SU-DHL-6 (cell line): ENCODE measurements around the gene ITPRIP.

Experiments
- H2AFZ ChIP-seq: fragments of 200-600 bp; sonication (generic); 2 replicates; pipeline ENCODE4 v1.6.1; 2014; ENCODE audit warnings: low read depth, mild to moderate bottlenecking, moderate library complexity, mixed read lengths, antibody characterized with exemption, low read length; ENCODE audit not compliant: severe bottlenecking
- H3F3A ChIP-seq: fragments of 200-600 bp; shearing (Covaris generic); 2 replicates; pipeline ENCODE4 v1.6.0; 2016; ENCODE audit warnings: antibody characterized with exemption, mild to moderate bottlenecking; ENCODE audit not compliant: insufficient read depth
- H3K27ac ChIP-seq: fragments of 200-600 bp; sonication (generic); 2 replicates; pipeline ENCODE4 v1.5.1; 2016; ENCODE audit warnings: low read depth, mild to moderate bottlenecking, low read length, moderate library complexity, mixed read lengths
- H3K27me3 ChIP-seq: fragments of 200-600 bp; sonication (generic), shearing (Covaris generic); 2 replicates; pipeline ENCODE4 v1.6.0; 2014; ENCODE audit warnings: mild to moderate bottlenecking, low read length
- H3K36me3 ChIP-seq: fragments of 200-600 bp; sonication (generic); 2 replicates; pipeline ENCODE4 v1.6.1; 2014; ENCODE audit warnings: mild to moderate bottlenecking, low read length, mixed read lengths
- H3K4me2 ChIP-seq: fragments of 300-600, 200-600 bp; shearing (Covaris generic), sonication (generic); 2 replicates; pipeline ENCODE4 v1.6.0; 2014; ENCODE audit warnings: low read length, low read depth, mild to moderate bottlenecking; ENCODE audit not compliant: poor library complexity, severe bottlenecking
- H3K4me3 ChIP-seq: fragments of 200-600 bp; sonication (generic); 2 replicates; pipeline ENCODE4 v1.5.1; 2014; ENCODE audit warnings: antibody characterized with exemption, low read length, mild to moderate bottlenecking, mixed read lengths; ENCODE audit not compliant: insufficient read depth, poor library complexity, severe bottlenecking
- H3K79me2 ChIP-seq: fragments of 200-600 bp; sonication (generic); 2 replicates; pipeline ENCODE4 v1.6.1; 2014; ENCODE audit warnings: mild to moderate bottlenecking, low read length, moderate library complexity; ENCODE audit not compliant: insufficient read depth
- H3K9ac ChIP-seq: fragments of 200-600 bp; sonication (generic); 2 replicates; pipeline ENCODE4 v1.7.0; 2014; ENCODE audit warnings: mild to moderate bottlenecking, low read length
- H3K9me2 ChIP-seq: fragments of 200-600 bp; sonication (generic); replicated peaks from 2 replicates; pipeline ENCODE4 v1.6.1; 2014; ENCODE audit warnings: low read length; ENCODE audit not compliant: insufficient read depth
- H3K9me3 ChIP-seq: fragments of 200-600 bp; sonication (generic); 2 replicates; pipeline ENCODE4 v1.6.1; 2014; ENCODE audit warnings: low read length, mixed read lengths; ENCODE audit not compliant: insufficient read depth
- H4K20me1 ChIP-seq: fragments of 200-600 bp; sonication (generic); 2 replicates; pipeline ENCODE4 v1.6.1; 2014; ENCODE audit warnings: low read depth, mild to moderate bottlenecking, antibody characterized with exemption, low read length, moderate library complexity, mixed read lengths
- EZH2phosphoT487 ChIP-seq: fragments of 200-600 bp; sonication (generic), shearing (Covaris generic); conservative IDR thresholded peaks from 2 replicates; pipeline ENCODE4 v1.6.1; 2018; ENCODE audit warnings: mild to moderate bottlenecking, antibody characterized with exemption, low read length, moderate library complexity, mixed read lengths
- TF ChIP-seq, protein P1 (sequence below): fragments of 200-600 bp; sonication (generic); IDR thresholded peaks from one replicate; pipeline ENCODE4 v1.5.1; 2017; ENCODE audit warnings: antibody characterized with exemption, mild to moderate bottlenecking, low read length, moderate library complexity; ENCODE audit not compliant: insufficient read depth, poor library complexity, severe bottlenecking

Gene ITPRIP

GRCh38 chr10:104260775-104261115 is 77.5 kb downstream of the ITPRIP start:
- Histone ChIP-seq H3K9ac (no peak overlapping the region), H3K36me3 (no peaks in the 10 kb centered on the region), H3K9me2 (no peaks in the 10 kb centered on the region), H3K4me3 (no peak overlapping the region), H3F3A (no peaks in the 10 kb centered on the region), H3K9me3 (no peaks in the 10 kb centered on the region), H3K27me3 (no peaks in the 10 kb centered on the region), H3K4me2 (no peak overlapping the region), H3K79me2 (peaks cover 48% of the 10 kb centered on the region), H2AFZ (no peak overlapping the region), H4K20me1 (peaks cover 13% of the 10 kb centered on the region; the same call in 1 of the 2 replicates), H3K27ac (no peak overlapping the region)
- no peak for TF ChIP-seq EZH2phosphoT487
- TF ChIP-seq, protein P1, sequence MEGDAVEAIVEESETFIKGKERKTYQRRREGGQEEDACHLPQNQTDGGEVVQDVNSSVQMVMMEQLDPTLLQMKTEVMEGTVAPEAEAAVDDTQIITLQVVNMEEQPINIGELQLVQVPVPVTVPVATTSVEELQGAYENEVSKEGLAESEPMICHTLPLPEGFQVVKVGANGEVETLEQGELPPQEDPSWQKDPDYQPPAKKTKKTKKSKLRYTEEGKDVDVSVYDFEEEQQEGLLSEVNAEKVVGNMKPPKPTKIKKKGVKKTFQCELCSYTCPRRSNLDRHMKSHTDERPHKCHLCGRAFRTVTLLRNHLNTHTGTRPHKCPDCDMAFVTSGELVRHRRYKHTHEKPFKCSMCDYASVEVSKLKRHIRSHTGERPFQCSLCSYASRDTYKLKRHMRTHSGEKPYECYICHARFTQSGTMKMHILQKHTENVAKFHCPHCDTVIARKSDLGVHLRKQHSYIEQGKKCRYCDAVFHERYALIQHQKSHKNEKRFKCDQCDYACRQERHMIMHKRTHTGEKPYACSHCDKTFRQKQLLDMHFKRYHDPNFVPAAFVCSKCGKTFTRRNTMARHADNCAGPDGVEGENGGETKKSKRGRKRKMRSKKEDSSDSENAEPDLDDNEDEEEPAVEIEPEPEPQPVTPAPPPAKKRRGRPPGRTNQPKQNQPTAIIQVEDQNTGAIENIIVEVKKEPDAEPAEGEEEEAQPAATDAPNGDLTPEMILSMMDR: no peak

DNA sequence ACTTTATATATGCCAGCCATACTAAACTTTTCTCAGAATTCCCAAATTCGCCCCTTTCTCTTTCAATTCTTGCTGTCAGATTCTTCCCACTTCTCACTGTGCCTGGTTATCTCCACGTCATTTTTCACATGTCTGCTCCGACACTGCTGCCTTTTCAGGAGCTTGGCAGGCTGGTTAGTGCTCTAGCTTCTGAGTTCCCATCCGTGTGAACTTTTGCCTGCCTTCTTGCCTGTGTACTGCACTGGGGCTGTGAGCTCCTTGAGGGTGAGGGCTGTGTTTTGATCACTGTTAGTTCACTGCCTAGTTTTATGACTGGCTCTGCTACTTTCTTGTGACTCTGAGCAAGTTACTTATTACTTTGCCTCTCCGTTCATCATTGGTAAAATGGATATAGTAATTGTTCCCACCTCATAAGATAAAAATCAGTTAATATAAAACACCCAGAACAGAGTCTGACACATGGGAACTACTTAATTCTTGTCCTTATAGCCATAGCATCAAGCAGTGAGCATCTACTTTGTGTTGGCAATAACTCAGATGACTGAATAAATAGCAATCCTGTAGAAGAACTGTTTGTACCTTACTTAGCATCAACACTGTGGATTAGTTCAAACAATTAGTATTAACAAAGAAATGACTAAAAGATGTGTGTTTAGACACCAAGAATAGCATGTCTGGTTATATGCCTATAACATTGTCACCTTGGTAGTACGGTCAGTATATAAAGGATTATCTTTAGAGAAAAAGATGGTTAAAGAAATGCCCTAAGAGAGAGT is 78.1 kb downstream of the ITPRIP start:
- Histone ChIP-seq H2AFZ (no peak overlapping the region), H3K27ac (no peak overlapping the region), H3K27me3 (no peaks in the 10 kb centered on the region), H3K79me2 (peaks cover 43% of the 10 kb centered on the region), H3K9ac (no peak overlapping the region), H4K20me1 (peaks cover 16% of the 10 kb centered on the region; the same call in 1 of the 2 replicates), H3F3A (no peaks in the 10 kb centered on the region), H3K9me3 (no peaks in the 10 kb centered on the region), H3K4me3 (no peak overlapping the region), H3K36me3 (no peaks in the 10 kb centered on the region), H3K4me2 (no peak overlapping the region), H3K9me2 (no peaks in the 10 kb centered on the region)
- TF ChIP-seq EZH2phosphoT487: no peak
- TF ChIP-seq, protein P1: no peak
